ENCODE measurements around the gene C1QTNF6.

GRCh38 chr22:37158963-37159290 lies 29.1 kb downstream of the C1QTNF6 start:
- TF ChIP-seq POLR2AphosphoS5 (IDR thresholded peaks at IDR 0.05; ENCODE audit: low read depth, low read length) (no peak), CTCF (IDR thresholded peaks at IDR 0.05) (no peak), REST (IDR thresholded peaks at IDR 0.05; ENCODE audit: insufficient read depth in 1 of 2, low read depth in 2 of 2, low read length in 1 of 2) (no peak), SIN3A (IDR thresholded peaks at IDR 0.05; ENCODE audit: borderline replicate concordance, insufficient read depth, low read depth, low read length) (no peak)

Measured in Panc1 (cell line).